ENCODE results near the gene ANAPC5.
"Not testable (repeated sequence)": the region's sequence is repeated elsewhere in the genome, so short reads cannot be mapped to it uniquely, and the experiment has no call there.

The ANAPC5 gene, protein sequence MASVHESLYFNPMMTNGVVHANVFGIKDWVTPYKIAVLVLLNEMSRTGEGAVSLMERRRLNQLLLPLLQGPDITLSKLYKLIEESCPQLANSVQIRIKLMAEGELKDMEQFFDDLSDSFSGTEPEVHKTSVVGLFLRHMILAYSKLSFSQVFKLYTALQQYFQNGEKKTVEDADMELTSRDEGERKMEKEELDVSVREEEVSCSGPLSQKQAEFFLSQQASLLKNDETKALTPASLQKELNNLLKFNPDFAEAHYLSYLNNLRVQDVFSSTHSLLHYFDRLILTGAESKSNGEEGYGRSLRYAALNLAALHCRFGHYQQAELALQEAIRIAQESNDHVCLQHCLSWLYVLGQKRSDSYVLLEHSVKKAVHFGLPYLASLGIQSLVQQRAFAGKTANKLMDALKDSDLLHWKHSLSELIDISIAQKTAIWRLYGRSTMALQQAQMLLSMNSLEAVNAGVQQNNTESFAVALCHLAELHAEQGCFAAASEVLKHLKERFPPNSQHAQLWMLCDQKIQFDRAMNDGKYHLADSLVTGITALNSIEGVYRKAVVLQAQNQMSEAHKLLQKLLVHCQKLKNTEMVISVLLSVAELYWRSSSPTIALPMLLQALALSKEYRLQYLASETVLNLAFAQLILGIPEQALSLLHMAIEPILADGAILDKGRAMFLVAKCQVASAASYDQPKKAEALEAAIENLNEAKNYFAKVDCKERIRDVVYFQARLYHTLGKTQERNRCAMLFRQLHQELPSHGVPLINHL

GRCh38 chr12:121351820-121352681 lies at the start of gene ANAPC5:
Gene ANAPC5, minus strand, starts transcription at chr12:121352411. Its CDS starts 71 bp downstream, at chr12:121352340.
- peak; percentile 94 for DNase-seq

- peak; percentile 6 for DNase-seq
These were observed 48.3 kb upstream of the ANAPC5 start for GRCh38 chr12:121400332-121401139.

- peak; percentile 98 for DNase-seq
These were observed 47.5 kb upstream of the ANAPC5 start, which contains the start of gene RNF34 for GRCh38 chr12:121399391-121400331. Gene RNF34, plus strand, starts transcription at chr12:121400118. Its CDS starts 95 bp downstream, at chr12:121400213.

- DNase-seq = no peak
These were observed 46.1 kb upstream of the ANAPC5 start for GRCh38 chr12:121398355-121398754.

DNA sequence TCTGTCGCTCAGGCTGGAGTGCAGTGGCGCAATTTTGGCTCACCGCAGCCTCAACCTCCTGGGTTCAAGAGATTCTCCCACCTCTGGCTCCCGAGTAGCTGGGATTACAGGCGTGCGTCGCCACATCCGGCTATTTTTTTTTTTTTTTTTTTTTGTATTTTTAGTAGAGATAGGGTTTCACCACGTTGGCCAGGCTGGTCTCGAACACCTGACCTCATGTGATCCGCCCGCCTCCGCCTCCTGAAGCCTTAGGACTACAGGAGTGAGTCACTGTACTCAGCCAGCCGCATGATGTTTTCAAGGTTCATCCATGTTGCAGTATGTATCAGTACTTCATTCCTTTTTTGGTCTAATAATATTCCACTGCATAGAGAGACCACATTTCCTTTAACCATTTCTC lies 45.3 kb upstream of the ANAPC5 start:
- DNase-seq = no peak

DNA sequence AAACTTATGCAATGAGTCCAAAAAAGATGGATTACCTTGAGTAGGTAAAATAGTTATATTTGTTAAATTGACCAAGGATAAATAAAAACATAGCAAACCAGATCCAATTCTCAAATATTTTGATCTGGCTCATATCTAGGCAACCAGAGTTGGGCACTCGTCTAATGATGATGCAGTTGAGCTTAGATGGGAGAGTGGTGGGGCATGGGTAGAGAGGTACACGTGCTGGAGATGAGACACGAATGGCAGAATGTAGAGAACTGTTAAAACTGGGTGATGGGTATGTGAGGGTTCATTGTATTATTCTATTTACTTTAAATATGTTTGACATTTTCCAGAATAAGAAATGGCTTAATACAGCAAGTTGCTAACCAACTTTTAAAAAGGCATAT lies 40.1 kb upstream of the ANAPC5 start:
- DNase-seq = no peak

GRCh38 chr12:121391619-121392324 lies 39.6 kb upstream of the ANAPC5 start:
- DNase-seq = no peak

GRCh38 chr12:121390856-121391255 lies 38.6 kb upstream of the ANAPC5 start:
- no peak for DNase-seq

GRCh38 chr12:121388421-121388981 lies 36.3 kb upstream of the ANAPC5 start:
- DNase-seq = no peak

- not testable (repeated sequence) for DNase-seq
These were observed 32.7 kb upstream of the ANAPC5 start for GRCh38 chr12:121384891-121385290.

DNA sequence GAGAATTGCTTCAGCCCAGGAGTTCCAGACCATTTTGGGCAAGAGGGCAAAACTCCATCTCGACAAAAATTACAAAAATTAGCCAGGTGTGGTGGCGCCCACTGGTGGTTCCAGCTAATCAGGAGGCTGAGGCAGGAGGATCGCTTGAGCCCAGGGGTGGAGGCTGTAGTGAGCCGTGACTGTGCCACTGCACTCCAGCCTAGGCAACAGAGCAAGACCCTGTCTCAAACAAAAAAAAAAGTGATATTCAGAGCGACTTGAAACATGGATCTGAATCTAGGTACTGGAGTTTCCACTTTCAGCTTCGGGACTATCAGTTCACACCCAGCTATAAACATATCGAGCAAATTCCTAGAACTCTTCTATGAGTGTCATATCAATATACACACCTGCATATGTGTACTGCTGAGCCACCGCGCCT lies 31.4 kb upstream of the ANAPC5 start:
- no peak for DNase-seq

DNA sequence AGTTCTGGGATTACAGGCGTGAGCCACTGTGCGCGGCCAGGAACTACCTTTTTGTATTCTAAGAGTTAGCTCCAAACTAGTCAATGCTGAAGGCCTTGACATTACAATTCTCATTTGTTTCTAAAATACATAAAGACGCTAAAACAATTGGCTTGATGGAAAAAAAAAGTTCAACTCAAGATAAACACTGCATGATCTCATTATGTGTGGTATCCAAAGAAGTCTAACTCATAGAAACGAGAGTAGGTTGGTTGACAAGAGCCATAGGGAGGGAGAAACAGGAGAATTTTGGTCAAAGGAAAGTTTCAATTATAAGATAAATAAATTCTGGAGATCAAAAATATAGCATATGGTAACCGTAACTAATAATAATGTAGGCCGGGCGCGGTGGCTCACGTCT lies 27.7 kb upstream of the ANAPC5 start:
- DNase-seq = no peak

- no peak for DNase-seq
These were observed 26.5 kb upstream of the ANAPC5 start for GRCh38 chr12:121378736-121379135.

- DNase-seq = no peak
These were observed 24.8 kb upstream of the ANAPC5 start for GRCh38 chr12:121376754-121377697.

GRCh38 chr12:121374945-121375584 lies 22.9 kb upstream of the ANAPC5 start:
- not testable (repeated sequence) for DNase-seq

GRCh38 chr12:121374336-121374735 lies 22.1 kb upstream of the ANAPC5 start:
- not testable (repeated sequence) for DNase-seq

- DNase-seq = no peak
These were observed 21.5 kb upstream of the ANAPC5 start for GRCh38 chr12:121373755-121374154.

DNA sequence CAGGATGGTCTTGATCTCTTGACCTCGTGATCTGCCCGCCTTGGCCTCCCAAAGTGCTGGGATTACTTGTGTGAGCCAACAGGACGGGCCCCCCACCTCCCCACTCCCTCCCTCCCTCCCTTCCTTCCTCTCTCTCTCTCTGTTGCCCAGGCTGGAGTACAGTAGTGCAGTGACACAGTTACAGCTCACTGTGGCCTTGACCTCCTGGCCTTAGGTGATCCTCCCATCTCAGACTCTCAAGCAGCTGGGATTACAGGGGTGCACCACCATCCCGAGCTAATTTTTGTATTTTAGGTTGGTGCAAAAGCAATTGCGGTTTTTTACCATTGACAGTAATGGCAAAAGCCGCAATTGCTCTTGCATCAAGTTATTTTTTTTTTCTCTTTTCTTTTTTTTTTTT lies 19.2 kb upstream of the ANAPC5 start:
- DNase-seq = no peak

Measured in NCI-H1436 (cell line).